NCI-H128 (cell line): ENCODE measurements around the gene PPCS.

Source experiments
- DNase-seq: peaks from one replicate; lab custom pipeline; 2025; ENCODE audit not compliant: unreplicated experiment; lab: John Stamatoyannopoulos, UW

The PPCS gene

GRCh38 chr1:42456010-42456753 lies at the start of gene PPCS, which contains the start of gene ZMYND12:
TSS of gene PPCS (plus strand) at chr1:42456543. CDS start at chr1:42456566, 23 bp downstream.
TSS of gene ZMYND12 (minus strand) at chr1:42456022. CDS start at chr1:42455997, 25 bp downstream.
- DNase-seq, result peak; percentile 80

GRCh38 chr1:42414551-42415496 lies 41.5 kb upstream of the PPCS start:
- no peak for DNase-seq

- DNase-seq, result no peak
Measured at GRCh38 chr1:42417166-42417565, 39.2 kb upstream of the PPCS start.

- DNase-seq, result no peak
Measured at GRCh38 chr1:42418516-42418915, 37.8 kb upstream of the PPCS start.

- no peak for DNase-seq
Measured at GRCh38 chr1:42419126-42419821, 37.1 kb upstream of the PPCS start.

GRCh38 chr1:42420121-42420520 lies 36.2 kb upstream of the PPCS start:
- no peak for DNase-seq

- DNase-seq, result peak; percentile 94
Measured at GRCh38 chr1:42420911-42421585, 35.3 kb upstream of the PPCS start.

- peak; percentile 70 for DNase-seq
Measured at GRCh38 chr1:42422737-42423136, 33.6 kb upstream of the PPCS start.

- DNase-seq, result peak; percentile 38
Measured at GRCh38 chr1:42423681-42424080, 32.7 kb upstream of the PPCS start.

- no peak for DNase-seq
Measured at GRCh38 chr1:42424201-42424600, 32.1 kb upstream of the PPCS start.

- no peak for DNase-seq
Measured at GRCh38 chr1:42427240-42427639, 29.1 kb upstream of the PPCS start.

- no peak for DNase-seq
Measured at GRCh38 chr1:42429603-42430002, 26.7 kb upstream of the PPCS start.

- no peak for DNase-seq
Measured at GRCh38 chr1:42430286-42431135, 25.8 kb upstream of the PPCS start.

- DNase-seq, result no peak
Measured at GRCh38 chr1:42431514-42431913, 24.8 kb upstream of the PPCS start.

GRCh38 chr1:42432714-42433113 lies 23.6 kb upstream of the PPCS start:
- no peak for DNase-seq

GRCh38 chr1:42433369-42433768 lies 23.0 kb upstream of the PPCS start:
- DNase-seq, result no peak

GRCh38 chr1:42434340-42434739 lies 22.0 kb upstream of the PPCS start:
- no peak for DNase-seq

GRCh38 chr1:42439940-42440339 lies 16.4 kb upstream of the PPCS start:
- no peak for DNase-seq

- DNase-seq, result no peak
Measured at GRCh38 chr1:42442662-42443061, 13.7 kb upstream of the PPCS start.

GRCh38 chr1:42449256-42449655 lies 7.1 kb upstream of the PPCS start:
- no peak for DNase-seq
